Common myeloid progenitor, CD34-positive (primary cell): ENCODE results near the gene ZFAND6.
A peak's percentile ranks its signal among the peaks of the same experiment; 100 is the strongest.
"Not testable (repeated sequence)": the region's sequence is repeated elsewhere in the genome, so short reads cannot be mapped to it uniquely, and the experiment has no call there.

Source experiments
- CTCF ChIA-PET: fragments of 350-600 bp; sonication (Branson Sonifier 250); formaldehyde crosslinking; loops from one replicate; lab custom pipeline; 2021; ENCODE audit warnings: antibody characterized with exemption; lab: Charles Lee
- POLR2A ChIA-PET: fragments of 350-600 bp; sonication (Branson Sonifier 250); formaldehyde crosslinking; loops from one replicate; lab custom pipeline; 2021; ENCODE audit warnings: antibody characterized with exemption; lab: Charles Lee
- DNase-seq, 3 donors: peaks; one replicate each; pipeline versions ENCODE4 v3.0.0 to v3.0.0-alpha.2; 2013
- H3K27ac ChIP-seq, 2 experiments: 1 replicate in 1 of 2; 2 replicates in 1 of 2; pipeline ENCODE4 v1.7.0; 2013; ENCODE audit warnings: inconsistent platforms in 2 of 2, low read length in 2 of 2, mild to moderate bottlenecking in 2 of 2, low read depth in 1 of 2, moderate library complexity in 1 of 2; ENCODE audit not compliant: severe bottlenecking in 2 of 2, insufficient read depth in 1 of 2, poor library complexity in 1 of 2
- H3K27me3 ChIP-seq, 5 experiments: replicated peaks in 2 of 5; 1 replicate in 3 of 5; 2 replicates in 2 of 5; pipeline versions ENCODE4 v1.6.1 to v1.7.0; 2013; ENCODE audit warnings: low read length in 4 of 5, mild to moderate bottlenecking in 2 of 5, moderate library complexity in 2 of 5, inconsistent platforms in 1 of 5; ENCODE audit not compliant: insufficient read depth in 5 of 5, control insufficient read depth in 4 of 5
- H3K36me3 ChIP-seq, 4 experiments: 1 replicate in 2 of 4; 2 replicates in 2 of 4; pipeline versions ENCODE4 v1.6.1 to v1.7.0; 2013; ENCODE audit warnings: low read length in 3 of 4, control low read depth in 1 of 4, mild to moderate bottlenecking in 1 of 4; ENCODE audit not compliant: control insufficient read depth in 4 of 4, insufficient read depth in 4 of 4
- H3K4me1 ChIP-seq, 4 experiments: 1 replicate in 3 of 4; 2 replicates in 1 of 4; pipeline versions ENCODE4 v1.6.1 to v1.7.1; 2013; ENCODE audit warnings: low read length in 3 of 4, mild to moderate bottlenecking in 3 of 4, control low read depth in 1 of 4, inconsistent platforms in 1 of 4, moderate library complexity in 1 of 4; ENCODE audit not compliant: control insufficient read depth in 4 of 4, insufficient read depth in 4 of 4; ENCODE audit errors: control extremely low read depth in 1 of 4
- H3K4me3 ChIP-seq, 7 experiments: 1 replicate in 4 of 7; 2 replicates in 3 of 7; pipeline versions ENCODE4 v1.5.1 to v1.7.0; 2013; ENCODE audit warnings: mild to moderate bottlenecking in 7 of 7, low read length in 6 of 7, moderate library complexity in 6 of 7, inconsistent platforms in 2 of 7, low read depth in 2 of 7, control low read depth in 1 of 7; ENCODE audit not compliant: insufficient read depth in 4 of 7, control insufficient read depth in 1 of 7; ENCODE audit errors: extremely low read depth in 1 of 7
- H3K9me3 ChIP-seq, 5 experiments: 1 replicate in 4 of 5; 2 replicates in 1 of 5; pipeline versions ENCODE4 v1.6.1 to v1.7.1; 2013; ENCODE audit warnings: low read length in 4 of 5, mild to moderate bottlenecking in 2 of 5, inconsistent platforms in 1 of 5, low read depth in 1 of 5, moderate library complexity in 1 of 5; ENCODE audit not compliant: control insufficient read depth in 4 of 5, insufficient read depth in 2 of 5; ENCODE audit errors: control extremely low read depth in 1 of 5
- WGBS: methylation state at CpG from one replicate; pipeline ENCODE4 v1.1.5; 2013; ENCODE audit not compliant: insufficient coverage; 5-methylcytosine and 5-hydroxymethylcytosine counted together

The ZFAND6 gene

GRCh38 chr15:80099662-80100061, 40.2 kb downstream of the ZFAND6 start:
- 97% methylated on average over 3 of the region's 6 CpGs for WGBS
- H3K4me1 ChIP-seq: peaks cover 0 to 15% (median 3%) of the 10 kb centered on the region in 4 experiments
- H3K9me3 ChIP-seq, CTCF ChIA-PET, H3K27me3 ChIP-seq, H3K4me3 ChIP-seq, H3K27ac ChIP-seq, H3K36me3 ChIP-seq, DNase-seq: not testable (repeated sequence)
- POLR2A ChIA-PET: interaction anchor here (0.6 kb wide), 1 partner anchor 23 kb away, joined by 3 read pairs; no protein-coding TSS in a partner anchor

DNA sequence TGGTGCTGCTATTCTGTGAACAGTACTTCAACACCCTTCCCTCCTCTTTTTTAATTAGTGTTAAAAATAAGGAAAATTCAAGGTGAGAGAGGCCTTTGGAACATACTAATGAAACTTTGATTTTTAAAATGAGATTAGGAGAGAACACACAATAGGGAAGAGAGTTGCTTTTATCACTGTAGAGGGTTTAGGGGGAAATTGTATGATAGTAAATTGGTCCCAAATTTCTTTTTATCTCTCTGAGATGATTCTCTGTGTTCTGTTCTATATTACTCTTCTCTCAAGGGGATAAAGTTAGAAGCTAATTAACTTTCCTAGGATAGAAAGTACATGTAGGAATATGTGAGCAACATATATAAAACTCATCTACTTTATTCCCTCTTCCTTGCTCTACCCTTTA, 40.8 kb downstream of the ZFAND6 start:
- POLR2A ChIA-PET: no interaction called here
- no peak overlapping the region for H3K27ac ChIP-seq
- no peak for DNase-seq
- H3K9me3 ChIP-seq: no peaks in the 10 kb centered on the region
- H3K27me3 ChIP-seq: no peaks in the 10 kb centered on the region
- peaks cover 1 to 17% (median 5%) of the 10 kb centered on the region in 4 experiments for H3K4me1 ChIP-seq
- peaks cover 0 to 3% (median 1%) of the 10 kb centered on the region in 4 experiments for H3K36me3 ChIP-seq
- H3K4me3 ChIP-seq: no peak overlapping the region
- CTCF ChIA-PET: interaction anchor here (1.5 kb wide), 1 partner anchor 19 kb away, joined by 3 read pairs; no protein-coding TSS in a partner anchor

DNA sequence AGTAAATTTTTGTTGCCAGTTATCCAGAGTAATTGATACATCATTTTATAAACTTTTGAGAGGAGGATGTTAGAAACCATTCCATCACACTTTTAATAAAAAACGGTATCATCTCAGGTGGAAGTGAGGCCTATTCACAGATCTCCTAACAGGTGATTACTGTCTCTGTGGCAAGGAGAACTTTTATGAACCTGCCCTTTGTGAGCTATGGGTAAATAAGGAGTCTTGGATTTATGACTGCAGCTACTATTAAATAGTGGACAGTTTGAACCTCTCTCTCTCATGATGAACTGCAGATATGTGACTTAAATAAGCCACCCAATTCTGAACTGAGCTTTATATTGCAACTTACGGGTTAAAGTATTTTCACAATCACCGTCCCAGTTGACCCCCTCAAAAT, 45.7 kb downstream of the ZFAND6 start:
- Histone ChIP-seq H3K4me3 (no peak overlapping the region), H3K4me1 (peaks cover 2 to 10% (median 6%) of the 10 kb centered on the region in 4 experiments), H3K9me3 (no peaks in the 10 kb centered on the region), H3K27me3 (no peaks in the 10 kb centered on the region), H3K36me3 (peaks cover 0 to 7% (median 1%) of the 10 kb centered on the region in 4 experiments), H3K27ac (no peak overlapping the region)
- WGBS: no CpG with 5 or more reads among the region's 3 CpGs
- CTCF ChIA-PET: interaction anchor here (1.1 to 2.1 kb wide), 2 partner anchors 14 to 28 kb away, joined by 4 to 12 read pairs; no protein-coding TSS in a partner anchor
- DNase-seq: no peak
- POLR2A ChIA-PET: no interaction called here

- no peak overlapping the region for H3K4me3 ChIP-seq
- H3K9me3 ChIP-seq: no peaks in the 10 kb centered on the region
- H3K27ac ChIP-seq: no peak overlapping the region
- peaks cover 0 to 7% (median 1%) of the 10 kb centered on the region in 4 experiments for H3K36me3 ChIP-seq
- DNase-seq: peak in 1 of 3 donors; percentile 32
- no CpG with 5 or more reads among the region's 1 CpG for WGBS
- ChIA-PET POLR2A (no interaction called here), CTCF (interaction anchor here (1.1 to 2.1 kb wide), 2 partner anchors 15 to 29 kb away, joined by 4 to 12 read pairs; no protein-coding TSS in a partner anchor)
- no peaks in the 10 kb centered on the region for H3K27me3 ChIP-seq
- peaks cover 2 to 10% (median 6%) of the 10 kb centered on the region in 4 experiments for H3K4me1 ChIP-seq
Observed at GRCh38 chr15:80105595-80105994, 46.1 kb downstream of the ZFAND6 start.

- CTCF ChIA-PET: no interaction called here
- POLR2A ChIA-PET: no interaction called here
- WGBS: 100% methylated on average over 1 of the region's 4 CpGs
- DNase-seq: no peak
- H3K4me3 ChIP-seq: no peak overlapping the region
- H3K4me1 ChIP-seq: peaks cover 2 to 10% (median 6%) of the 10 kb centered on the region in 4 experiments
- H3K27ac ChIP-seq: no peak overlapping the region
- no peaks in the 10 kb centered on the region for H3K27me3 ChIP-seq
- peaks cover 0 to 7% (median 1%) of the 10 kb centered on the region in 4 experiments for H3K36me3 ChIP-seq
- no peaks in the 10 kb centered on the region for H3K9me3 ChIP-seq
Observed at GRCh38 chr15:80106051-80106450, 46.6 kb downstream of the ZFAND6 start.

DNA sequence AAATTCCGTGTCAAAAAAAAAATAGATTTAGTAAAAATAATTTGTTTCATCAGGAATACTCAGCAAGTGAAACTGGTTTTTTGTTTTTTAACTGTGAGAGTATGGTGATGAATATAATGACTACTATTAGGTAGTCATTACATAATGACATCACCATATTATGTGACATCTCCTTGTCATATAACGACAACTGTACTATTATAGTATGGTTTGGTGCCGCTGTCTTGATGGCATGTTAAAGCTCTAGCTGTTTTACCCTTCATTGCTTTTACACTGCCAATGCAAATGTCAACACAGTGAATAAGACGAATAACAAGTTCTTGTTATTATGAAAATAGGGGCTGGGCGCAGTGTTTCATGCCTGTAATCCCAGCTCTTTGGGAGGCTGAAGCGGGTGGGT, 47.7 kb downstream of the ZFAND6 start:
- no peak for DNase-seq
- 83% methylated on average over 2 of the region's 6 CpGs for WGBS
- CTCF ChIA-PET: no interaction called here
- Histone ChIP-seq H3K4me1 (peaks cover 2 to 10% (median 6%) of the 10 kb centered on the region in 4 experiments), H3K4me3 (no peak overlapping the region), H3K9me3 (no peaks in the 10 kb centered on the region), H3K27ac (no peak overlapping the region), H3K36me3 (peaks cover 0 to 7% (median 0%) of the 10 kb centered on the region in 4 experiments), H3K27me3 (no peaks in the 10 kb centered on the region)
- POLR2A ChIA-PET: no interaction called here

- Histone ChIP-seq H3K9me3 (no peaks in the 10 kb centered on the region), H3K27ac (no peak overlapping the region), H3K27me3 (no peaks in the 10 kb centered on the region), H3K4me3 (no peak overlapping the region), H3K4me1 (peaks cover 2 to 14% (median 6%) of the 10 kb centered on the region in 4 experiments), H3K36me3 (peaks cover 0 to 6% (median 0%) of the 10 kb centered on the region in 4 experiments)
- CTCF ChIA-PET: no interaction called here
- POLR2A ChIA-PET: no interaction called here
- DNase-seq: no peak
- WGBS: 100% methylated on average over 2 of the region's 3 CpGs
Observed at GRCh38 chr15:80107774-80108173, 48.3 kb downstream of the ZFAND6 start.
